Breast epithelium (tissue), 3 donors: ENCODE measurements around the gene GNAI3.

Experiments
- POLR2A ChIP-seq: fragments of 450-650 bp; IDR thresholded peaks from one replicate; pipeline ENCODE4 v1.6.1; 2016; ENCODE audit warnings: antibody characterized with exemption, mild to moderate bottlenecking, moderate library complexity
- POLR2AphosphoS5 ChIP-seq, 3 donors: sonication (generic); formaldehyde crosslinking; IDR thresholded peaks; one replicate each; pipeline ENCODE4 v1.6.1; 2017; ENCODE audit warnings: antibody characterized with exemption in 3 of 3
- TF ChIP-seq, protein P1 (sequence below), 3 donors: fragments of 450-650 bp; IDR thresholded peaks; one replicate each; pipeline ENCODE4 v1.5.1; 2016 to 2017; ENCODE audit warnings: antibody characterized with exemption in 3 of 3, mild to moderate bottlenecking in 3 of 3, moderate library complexity in 3 of 3

GRCh38 chr1:109559995-109560394 is 11.6 kb downstream of the GNAI3 start:
- TF ChIP-seq, protein P1, sequence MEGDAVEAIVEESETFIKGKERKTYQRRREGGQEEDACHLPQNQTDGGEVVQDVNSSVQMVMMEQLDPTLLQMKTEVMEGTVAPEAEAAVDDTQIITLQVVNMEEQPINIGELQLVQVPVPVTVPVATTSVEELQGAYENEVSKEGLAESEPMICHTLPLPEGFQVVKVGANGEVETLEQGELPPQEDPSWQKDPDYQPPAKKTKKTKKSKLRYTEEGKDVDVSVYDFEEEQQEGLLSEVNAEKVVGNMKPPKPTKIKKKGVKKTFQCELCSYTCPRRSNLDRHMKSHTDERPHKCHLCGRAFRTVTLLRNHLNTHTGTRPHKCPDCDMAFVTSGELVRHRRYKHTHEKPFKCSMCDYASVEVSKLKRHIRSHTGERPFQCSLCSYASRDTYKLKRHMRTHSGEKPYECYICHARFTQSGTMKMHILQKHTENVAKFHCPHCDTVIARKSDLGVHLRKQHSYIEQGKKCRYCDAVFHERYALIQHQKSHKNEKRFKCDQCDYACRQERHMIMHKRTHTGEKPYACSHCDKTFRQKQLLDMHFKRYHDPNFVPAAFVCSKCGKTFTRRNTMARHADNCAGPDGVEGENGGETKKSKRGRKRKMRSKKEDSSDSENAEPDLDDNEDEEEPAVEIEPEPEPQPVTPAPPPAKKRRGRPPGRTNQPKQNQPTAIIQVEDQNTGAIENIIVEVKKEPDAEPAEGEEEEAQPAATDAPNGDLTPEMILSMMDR (IDR thresholded peaks at IDR 0.05), result no peak
- TF ChIP-seq POLR2AphosphoS5 (IDR thresholded peaks at IDR 0.05) (no peak), POLR2A (no peak)
